GM23248 (cell line): ENCODE results near the gene MXI1.

Experiments used
- EZH2 ChIP-seq: fragments of 200-600 bp; sonication (generic); IDR thresholded peaks from 2 replicates; pipeline ENCODE4 v1.6.1; 2018; ENCODE audit warnings: antibody characterized with exemption, mild to moderate bottlenecking; ENCODE audit not compliant: insufficient read depth, poor library complexity, severe bottlenecking
- EZH2phosphoT487 ChIP-seq: fragments of 200-600 bp; sonication (generic); IDR thresholded peaks from 2 replicates; pipeline ENCODE4 v1.6.1; 2018; ENCODE audit warnings: antibody characterized with exemption, moderate library complexity, mild to moderate bottlenecking, low read depth; ENCODE audit not compliant: insufficient read depth

GRCh38 chr10:110313674-110314073, 106.3 kb downstream of the MXI1 start:
- TF ChIP-seq EZH2 (no peak), EZH2phosphoT487 (no peak)
